GM21786 (cell line): ENCODE data around the gene VPS51.

Experiments used
- ATAC-seq: cut with Tn5 transposase; IDR thresholded peaks from one replicate; pipeline ENCODE4 v1.9.1; 2021; ENCODE audit not compliant: unreplicated experiment

The VPS51 gene

GRCh38 chr11:65071907-65072630 is 23.9 kb upstream of the VPS51 start:
- ATAC-seq, result no peak

DNA sequence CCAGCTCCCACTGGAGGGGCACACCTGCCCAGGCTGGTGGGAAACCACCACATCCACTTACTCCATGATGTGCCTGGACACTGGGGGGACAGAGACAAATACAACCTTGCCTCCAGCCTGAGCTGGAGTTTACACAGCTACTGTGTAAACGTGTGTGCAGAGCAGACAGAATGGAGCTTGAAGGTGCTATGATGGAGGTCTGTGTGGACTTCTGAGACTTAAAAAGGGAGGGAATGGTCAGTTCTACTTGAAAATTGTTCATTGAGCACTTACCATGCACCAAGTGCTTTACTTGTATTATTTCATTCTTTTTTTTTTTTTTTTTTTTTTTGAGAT is 23.4 kb upstream of the VPS51 start:
- no peak for ATAC-seq

DNA sequence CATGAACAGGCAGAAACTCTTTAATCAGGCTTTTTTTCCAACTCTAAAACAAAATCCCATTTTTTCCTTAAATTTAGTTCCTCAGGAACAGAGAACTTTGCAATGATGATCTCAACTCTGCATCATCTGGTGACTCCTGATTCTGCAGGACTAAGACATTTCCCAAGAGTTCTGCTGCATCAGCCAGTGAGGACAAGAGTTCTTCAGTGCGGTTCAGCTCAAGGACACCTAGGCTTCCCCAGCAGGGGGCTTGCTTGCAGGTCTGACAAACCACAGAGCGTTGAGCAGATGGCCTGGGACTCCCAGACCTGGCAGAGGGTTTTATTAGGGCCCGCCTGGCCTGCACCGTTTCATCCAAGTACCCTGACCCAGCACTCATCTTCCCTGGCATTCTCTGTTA is 18.6 kb upstream of the VPS51 start:
- ATAC-seq, result no peak

GRCh38 chr11:65078151-65078550 is 17.9 kb upstream of the VPS51 start:
- ATAC-seq, result peak; percentile 53

DNA sequence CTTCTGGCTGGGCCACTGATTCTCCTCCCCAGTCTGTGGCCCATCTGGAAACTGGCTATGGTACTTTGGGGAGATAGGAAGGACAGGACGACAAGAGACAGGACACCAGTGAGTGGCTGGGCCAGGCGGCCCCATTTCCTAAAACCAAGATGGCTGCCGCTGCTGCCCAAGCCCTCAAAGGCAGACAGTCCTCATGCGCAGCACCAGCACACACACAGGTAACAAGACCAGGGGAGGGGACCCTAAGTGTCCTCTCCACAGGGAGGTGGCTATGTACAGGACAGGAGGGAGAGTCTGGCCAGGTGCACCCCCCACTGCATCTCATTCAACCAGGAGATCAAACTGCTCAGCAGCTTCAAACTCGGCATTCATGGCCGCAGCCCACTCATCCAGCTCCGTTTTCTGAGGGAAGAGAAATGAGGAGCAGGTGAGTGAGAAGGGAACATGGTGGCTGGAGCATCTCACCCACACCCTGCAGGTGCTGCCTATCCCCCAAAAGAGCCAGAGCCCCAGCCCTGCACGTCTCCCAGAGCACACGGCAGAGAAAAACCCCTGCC is 17.1 kb upstream of the VPS51 start:
- no peak for ATAC-seq

DNA sequence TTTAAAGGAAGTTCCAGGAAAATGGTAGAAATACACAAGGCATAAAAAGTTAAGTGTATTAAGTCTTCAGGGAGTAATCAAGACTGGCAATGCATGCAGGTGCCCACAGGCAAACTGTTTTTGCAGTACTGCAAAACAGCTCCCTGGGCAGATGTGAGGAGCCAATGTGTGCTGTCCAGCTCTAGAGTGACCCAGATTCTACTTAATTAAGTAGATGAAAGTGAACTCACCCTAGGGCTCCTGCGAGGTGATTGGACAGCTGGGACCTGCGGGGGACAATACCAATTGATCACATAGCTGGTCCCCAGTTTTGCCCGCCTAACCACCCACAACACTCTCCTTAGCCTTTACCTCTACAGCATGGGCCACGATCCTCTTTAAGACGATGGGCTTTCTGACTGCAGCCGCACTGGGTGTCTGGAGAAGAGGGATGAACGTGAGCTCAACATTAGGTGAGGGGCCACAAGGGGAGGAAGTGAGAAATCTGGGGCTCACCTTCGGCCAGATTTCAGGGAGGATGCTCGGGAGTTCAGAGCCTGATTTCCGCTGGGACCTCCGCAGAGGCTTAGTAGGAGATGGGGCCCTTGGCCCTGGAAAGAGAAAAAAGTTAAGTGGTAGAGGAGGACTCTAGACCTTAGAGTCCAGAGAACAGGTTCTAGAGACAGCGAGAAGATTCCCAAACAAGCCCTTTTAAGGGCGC is 12.7 kb upstream of the VPS51 start:
- ATAC-seq, result no peak

DNA sequence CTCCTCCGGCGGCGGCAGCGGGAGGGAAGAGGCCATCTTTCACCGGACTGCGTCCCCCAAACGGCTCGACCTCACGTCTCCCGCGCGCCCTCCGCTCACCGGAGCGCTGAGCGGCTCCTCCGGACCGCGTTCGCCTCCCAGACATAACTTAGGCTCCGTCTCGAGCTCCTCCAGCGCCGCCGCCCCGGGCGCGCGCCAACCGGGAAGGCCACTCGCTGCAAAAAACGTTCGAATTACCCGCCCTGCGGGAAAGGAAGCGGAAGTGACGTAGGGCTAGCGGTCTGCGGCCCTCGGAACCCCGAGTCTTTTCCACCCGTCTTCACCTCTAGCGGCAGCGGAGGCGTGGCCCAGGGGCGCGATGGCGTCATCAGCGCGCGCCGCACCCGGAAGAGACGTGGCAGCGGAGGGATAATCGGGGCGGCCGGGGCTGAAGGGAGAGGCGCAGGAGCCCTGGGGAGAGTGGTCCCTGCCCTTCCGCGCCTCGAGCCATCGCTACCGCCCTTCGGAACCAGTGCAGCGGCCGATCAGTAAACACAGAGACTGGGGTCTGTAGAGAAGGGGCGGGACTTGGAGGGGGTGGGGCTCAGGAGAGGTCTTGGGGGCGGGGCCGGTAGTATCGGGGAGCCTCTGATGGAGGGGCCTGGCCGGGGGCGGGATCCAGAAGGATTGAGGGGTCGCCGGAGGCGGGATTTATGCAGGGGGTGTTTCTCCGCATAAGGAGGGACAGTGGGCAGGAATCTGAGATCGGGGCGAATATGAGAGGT is 12.0 kb upstream of the VPS51 start, which contains the start of the genes CDCA5 and ZFPL1:
CDCA5 (minus strand) TSS at position 207 of the 764 bp plus-strand sequence; CDS start at position 145, 62 bp downstream.
ZFPL1 (plus strand) TSS at position 389 of the 764 bp plus-strand sequence. CDS start 477 bp downstream, outside the sequence.
- peak; percentile 81 for ATAC-seq

- peak; percentile 9 for ATAC-seq
Observed at GRCh38 chr11:65084598-65085375, 11.2 kb upstream of the VPS51 start.

DNA sequence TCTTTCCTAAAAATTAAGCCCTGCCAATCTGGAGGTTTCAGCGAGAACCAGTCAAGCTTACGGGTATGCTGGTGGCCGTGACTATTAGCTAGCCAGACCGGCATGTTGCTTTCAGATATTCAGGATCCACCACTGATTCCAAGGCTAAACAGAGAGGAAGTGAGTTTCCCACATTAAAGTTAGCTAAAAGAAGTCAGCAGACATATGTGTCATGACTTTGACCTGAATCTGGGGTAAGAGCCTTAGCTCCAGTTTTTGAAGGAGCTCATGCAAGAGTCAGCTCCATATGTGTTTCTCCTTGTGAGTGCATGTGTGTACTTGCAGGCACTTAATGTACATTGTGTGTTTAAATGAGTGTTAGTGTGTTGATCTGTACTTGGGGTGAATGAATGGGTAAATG is 10.6 kb upstream of the VPS51 start:
- no peak for ATAC-seq

- no peak for ATAC-seq
Observed at GRCh38 chr11:65086809-65087208, 9.2 kb upstream of the VPS51 start.

- ATAC-seq, result no peak
Observed at GRCh38 chr11:65087216-65087615, 8.8 kb upstream of the VPS51 start.

- no peak for ATAC-seq
Observed at GRCh38 chr11:65087827-65088226, 8.2 kb upstream of the VPS51 start.

DNA sequence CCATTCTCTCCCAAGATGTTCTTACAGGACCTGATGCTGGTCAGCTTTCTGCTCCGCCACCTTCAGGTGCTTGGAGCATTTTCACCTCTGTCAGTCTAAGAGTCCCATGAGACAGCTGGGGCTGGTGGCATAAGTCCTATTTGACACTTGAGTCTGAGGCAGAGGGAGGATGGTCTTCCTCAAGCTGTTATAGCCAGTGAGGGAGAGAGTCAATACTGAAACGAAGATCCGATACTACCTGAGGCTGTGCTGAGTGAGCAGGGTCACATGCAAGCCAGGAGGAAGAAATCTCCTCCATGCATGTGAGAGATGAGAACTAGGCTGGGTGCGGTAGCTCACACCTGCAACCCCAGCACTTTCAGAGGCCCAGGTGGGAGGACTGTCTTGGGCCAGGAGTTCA is 6.4 kb upstream of the VPS51 start:
- ATAC-seq, result no peak

DNA sequence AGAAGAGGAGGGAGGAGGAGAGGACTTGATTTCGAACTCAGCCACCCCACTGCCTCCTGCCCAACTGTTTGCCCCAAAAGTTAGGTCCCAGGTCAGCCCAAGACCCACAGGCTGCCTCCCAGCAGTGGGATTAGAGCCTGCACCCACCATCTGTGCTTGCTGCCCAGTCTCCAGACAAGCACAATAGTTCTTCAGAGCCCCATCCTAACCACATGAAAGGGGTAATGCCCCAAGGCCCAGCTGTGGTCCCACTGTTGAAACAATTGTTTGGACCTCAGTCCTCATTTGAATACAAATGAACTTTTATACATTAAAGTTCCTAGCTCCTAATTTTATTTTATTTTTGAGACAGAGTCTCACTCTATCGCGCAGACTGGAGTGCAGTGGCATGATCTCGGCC is 5.4 kb upstream of the VPS51 start:
- ATAC-seq, result no peak

DNA sequence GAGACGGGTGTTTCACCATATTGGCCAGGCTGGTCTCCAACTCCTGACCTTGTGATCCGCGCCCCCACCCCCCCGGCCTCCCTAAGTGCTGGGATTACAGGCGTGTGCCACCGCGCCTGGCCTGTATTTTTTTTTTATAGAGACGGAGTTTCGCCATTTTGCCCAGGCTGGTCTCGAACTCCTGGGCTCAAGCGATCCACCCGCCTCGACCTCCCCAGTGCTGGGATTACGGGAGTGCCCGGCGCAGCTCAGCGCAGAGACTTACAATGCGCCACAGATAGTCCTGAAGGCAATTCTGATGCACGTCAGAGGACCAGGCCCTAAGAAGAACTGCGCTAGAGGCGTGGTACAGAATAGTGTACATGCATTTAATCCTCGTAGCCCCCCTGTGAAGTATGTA is 587 bp upstream of the VPS51 start:
- ATAC-seq, result no peak

DNA sequence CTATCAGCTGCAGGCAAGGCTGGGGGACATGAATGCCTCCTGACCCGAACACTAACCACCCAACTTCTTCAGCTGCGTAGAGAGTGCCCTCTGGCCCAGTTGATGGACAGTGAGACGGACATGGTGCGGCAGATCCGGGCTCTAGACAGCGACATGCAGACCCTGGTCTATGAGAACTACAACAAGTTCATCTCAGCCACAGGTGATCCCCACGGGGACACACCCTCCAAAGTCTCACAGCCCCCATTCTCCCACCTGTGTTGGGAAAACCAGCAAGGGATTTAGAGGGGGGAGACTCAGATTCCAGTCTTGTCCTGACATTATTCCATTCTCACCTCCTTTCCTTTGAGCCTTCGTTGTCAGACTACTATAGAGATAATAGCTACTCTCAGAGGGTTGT is 912 bp downstream of the VPS51 start:
- ATAC-seq, result no peak

DNA sequence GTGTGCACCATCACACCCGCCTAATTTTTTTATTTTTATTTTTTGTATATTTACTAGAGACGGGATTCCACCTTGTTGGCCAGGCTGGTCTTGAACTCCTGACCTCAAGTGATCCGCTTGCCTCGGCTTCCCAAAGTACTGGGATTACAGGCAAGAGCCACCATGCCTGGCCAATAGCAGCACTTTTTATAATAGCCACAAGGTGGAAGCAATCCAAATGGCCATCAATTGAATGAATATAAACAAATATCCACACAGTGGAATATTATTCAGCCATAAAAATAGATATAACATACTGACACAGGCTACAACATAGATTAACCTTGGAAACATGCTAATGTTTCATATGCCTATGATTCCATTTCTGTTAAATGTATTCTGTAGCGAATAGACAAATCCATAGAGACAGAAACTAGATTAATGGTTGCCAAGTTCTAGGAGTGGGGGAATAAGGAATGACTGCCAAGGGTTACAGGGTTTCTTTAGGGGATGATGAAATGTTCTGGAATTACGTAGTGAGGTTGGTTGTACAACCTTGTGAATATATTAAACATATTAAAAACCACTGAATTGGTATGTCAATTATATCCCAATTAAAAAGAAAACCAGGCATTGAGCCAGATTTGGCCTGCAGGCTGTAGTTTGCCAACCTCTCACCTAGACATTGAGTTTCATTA is 4.8 kb downstream of the VPS51 start:
- no peak for ATAC-seq

- no peak for ATAC-seq
Observed at GRCh38 chr11:65102142-65103095, 6.4 kb downstream of the VPS51 start.

DNA sequence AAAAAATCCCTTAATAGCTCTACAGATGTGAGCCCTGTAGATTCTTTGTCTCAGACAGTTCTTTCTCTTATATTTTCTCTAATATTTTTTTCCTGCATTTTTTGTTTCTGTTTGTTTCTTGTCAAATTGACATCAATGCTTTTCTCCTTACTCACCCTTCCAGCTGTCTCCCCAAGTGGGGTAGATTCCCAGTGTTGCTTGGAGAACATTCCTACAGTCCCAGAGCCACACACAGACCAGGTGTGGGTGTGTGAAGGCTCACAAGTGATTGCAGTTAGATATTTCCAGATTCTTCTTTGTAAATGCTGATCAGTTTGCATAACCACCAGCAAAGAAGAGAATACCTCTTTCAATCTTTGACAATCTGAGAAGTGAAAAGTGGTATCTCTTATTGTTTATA is 7.5 kb downstream of the VPS51 start:
- no peak for ATAC-seq
